GM19328 (cell line): ENCODE results near the gene CHMP3.

ENCODE experiments used
- ATAC-seq: cut with Tn5 transposase; IDR thresholded peaks from one replicate; pipeline ENCODE4 v1.9.1; 2021; ENCODE audit warnings: mild to moderate bottlenecking, moderate library complexity; ENCODE audit not compliant: unreplicated experiment

Gene CHMP3

GRCh38 chr2:86476092-86476491 is 87.2 kb downstream of the CHMP3 start:
- ATAC-seq: no peak

- ATAC-seq: no peak
Observed at GRCh38 chr2:86471637-86472036, 91.6 kb downstream of the CHMP3 start.

GRCh38 chr2:86470890-86471289 is 92.4 kb downstream of the CHMP3 start:
- no peak for ATAC-seq

- ATAC-seq: no peak
Observed at GRCh38 chr2:86468162-86469033, 94.8 kb downstream of the CHMP3 start.

DNA sequence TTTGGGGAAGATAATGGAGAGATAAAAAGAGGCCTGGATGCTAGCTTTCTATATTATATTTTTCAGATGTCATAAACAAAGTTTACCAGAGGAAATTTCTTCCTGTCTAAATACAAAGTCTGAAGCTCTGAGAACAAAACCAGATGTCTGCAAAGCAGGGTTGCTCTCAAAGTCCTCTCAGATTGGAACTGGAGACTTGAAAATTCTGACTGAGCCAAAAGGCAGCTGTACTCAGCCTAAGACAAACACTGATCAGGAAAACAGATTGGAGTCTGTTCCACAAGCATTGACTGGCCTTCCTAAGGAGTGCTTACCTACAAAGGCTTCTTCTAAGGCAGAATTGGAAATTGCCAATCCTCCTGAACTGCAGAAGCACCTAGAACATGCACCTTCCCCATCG is 96.9 kb downstream of the CHMP3 start:
- ATAC-seq: no peak

- ATAC-seq: no peak
Observed at GRCh38 chr2:86464652-86465051, 98.6 kb downstream of the CHMP3 start.

GRCh38 chr2:86461042-86461743 is 102.0 kb downstream of the CHMP3 start:
- ATAC-seq: no peak

DNA sequence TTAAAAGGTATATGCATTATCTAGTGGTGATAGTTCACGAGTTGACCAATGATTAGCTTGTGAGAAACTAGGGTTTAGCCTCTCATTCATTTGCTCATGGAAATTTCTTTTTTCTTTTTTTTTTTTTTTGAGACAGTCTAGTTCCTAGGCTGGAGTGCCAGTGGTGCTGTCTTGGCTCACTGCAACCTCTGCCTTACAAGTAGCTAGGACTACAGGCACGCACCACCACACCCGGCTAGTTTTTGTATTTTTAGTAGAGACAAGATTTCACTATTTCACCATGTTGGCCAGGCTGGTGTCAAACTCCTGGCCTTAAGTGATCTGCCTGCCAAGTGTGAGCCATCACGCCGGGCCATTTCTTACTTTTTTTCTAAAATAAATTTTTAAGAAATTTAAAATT is 108.1 kb downstream of the CHMP3 start:
- no peak for ATAC-seq

GRCh38 chr2:86454238-86454637 is 109.0 kb downstream of the CHMP3 start:
- ATAC-seq: no peak

DNA sequence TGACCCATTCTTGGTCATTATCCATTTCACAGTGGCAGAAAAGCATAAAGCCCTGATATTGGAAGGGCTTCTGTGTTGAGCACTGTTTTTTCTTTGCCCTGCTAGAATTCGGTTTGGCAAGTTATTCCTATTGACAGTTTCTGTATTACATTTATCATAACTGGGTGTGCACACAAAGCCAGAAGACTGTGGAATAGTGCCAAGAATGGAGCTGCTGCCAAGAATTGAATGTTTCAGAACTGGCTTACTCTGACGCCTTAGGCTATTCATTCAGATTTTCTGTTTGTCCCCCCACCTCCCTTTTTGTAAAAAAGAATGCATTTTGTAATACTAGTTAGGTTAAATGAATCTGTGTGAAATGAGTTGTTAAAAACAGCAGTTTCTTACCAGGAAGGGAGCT is 109.4 kb downstream of the CHMP3 start:
- ATAC-seq: no peak
